HG02763 (cell line): Measurements from ENCODE around the gene UBE2J2.

Source experiments
- ATAC-seq: cut with Tn5 transposase; IDR thresholded peaks from one replicate; pipeline ENCODE4 v1.9.1; 2021; ENCODE audit warnings: mild to moderate bottlenecking, moderate library complexity; ENCODE audit not compliant: unreplicated experiment

Gene UBE2J2

GRCh38 chr1:1230656-1231399, 42.8 kb downstream of the UBE2J2 start:
- no peak for ATAC-seq

- no peak for ATAC-seq
Observed at GRCh38 chr1:1229770-1230169, 43.9 kb downstream of the UBE2J2 start.

- no peak for ATAC-seq
Observed at GRCh38 chr1:1228596-1229321, 44.9 kb downstream of the UBE2J2 start.

DNA sequence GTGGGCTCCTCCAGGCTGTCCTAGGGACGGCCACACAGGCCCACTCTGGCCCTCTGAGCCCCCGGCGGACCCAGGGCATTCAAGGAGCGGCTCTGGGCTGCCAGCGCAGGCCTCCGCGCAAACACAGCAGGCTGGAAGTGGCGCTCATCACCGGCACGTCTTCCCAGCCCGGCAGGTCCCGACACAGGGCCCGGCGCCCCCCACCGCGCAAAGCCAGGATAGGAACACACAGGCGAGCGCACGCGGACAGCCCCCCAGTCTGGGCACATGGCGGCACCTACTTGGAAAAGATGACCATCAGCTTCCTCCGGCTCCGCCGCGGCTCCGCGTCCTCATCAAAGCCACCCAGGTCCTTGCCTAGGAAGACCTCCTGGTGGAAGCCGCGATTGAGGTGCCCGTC, 45.5 kb downstream of the UBE2J2 start:
- no peak for ATAC-seq

GRCh38 chr1:1227386-1227785, 46.3 kb downstream of the UBE2J2 start:
- ATAC-seq: no peak

DNA sequence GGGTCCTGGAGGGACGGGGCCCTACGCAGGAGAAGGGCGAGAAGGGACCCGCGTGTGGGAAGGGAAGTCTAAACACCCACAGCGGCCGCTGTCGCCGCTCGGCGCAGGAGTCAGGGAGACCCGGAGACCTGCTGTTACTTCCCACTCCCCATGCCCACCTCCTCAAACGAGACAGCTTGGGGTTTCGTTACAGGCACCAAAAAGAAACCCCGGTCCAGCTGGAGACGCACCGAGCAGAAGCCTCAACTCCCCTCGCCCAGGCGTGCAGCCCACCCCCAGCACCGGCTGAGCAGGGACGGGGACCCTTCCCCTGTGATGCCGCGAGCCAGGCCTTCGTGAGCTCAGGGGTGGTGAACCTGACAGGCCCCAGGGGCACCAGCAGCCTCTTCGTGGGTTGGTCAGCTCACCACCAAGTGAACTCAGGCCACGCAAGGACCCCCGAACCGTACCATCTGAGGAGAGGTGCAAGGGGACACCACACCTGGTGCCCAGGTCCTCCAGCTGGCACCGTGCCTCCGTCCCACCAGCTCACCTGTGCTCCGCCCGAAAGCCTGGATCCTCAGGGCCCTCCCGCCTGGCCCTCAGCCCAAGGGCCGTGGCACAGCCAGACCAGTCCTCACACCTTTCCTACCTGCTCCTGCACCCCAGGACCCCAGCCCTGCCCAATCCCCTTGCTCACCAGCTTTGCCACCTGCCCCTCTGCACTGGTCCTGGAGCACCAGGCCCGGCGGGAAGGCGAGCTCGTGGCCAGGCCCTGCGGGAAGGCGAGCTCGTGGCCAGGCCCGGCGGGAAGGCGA, 46.9 kb downstream of the UBE2J2 start:
- no peak for ATAC-seq

DNA sequence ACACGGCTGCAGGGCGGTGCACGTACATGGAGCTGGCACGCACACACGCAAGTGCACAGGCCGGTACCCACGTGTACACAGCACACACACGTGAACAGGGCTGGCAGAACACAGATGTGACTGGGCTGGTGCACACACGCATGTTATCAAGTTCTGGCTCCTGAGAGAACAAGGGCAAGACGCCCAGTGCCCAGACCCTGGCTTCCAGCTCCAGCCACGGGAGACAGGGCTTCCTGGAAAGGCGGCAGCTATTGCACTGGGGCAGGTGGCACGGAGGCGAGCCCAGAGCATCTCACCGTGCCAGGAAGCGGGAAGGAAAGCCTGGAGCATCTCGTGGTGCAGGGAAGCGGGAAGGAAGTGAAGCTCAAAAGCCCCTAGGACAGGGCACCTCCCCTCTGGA, 47.7 kb downstream of the UBE2J2 start:
- ATAC-seq: no peak

GRCh38 chr1:1225238-1225845, 48.3 kb downstream of the UBE2J2 start:
- ATAC-seq: no peak

DNA sequence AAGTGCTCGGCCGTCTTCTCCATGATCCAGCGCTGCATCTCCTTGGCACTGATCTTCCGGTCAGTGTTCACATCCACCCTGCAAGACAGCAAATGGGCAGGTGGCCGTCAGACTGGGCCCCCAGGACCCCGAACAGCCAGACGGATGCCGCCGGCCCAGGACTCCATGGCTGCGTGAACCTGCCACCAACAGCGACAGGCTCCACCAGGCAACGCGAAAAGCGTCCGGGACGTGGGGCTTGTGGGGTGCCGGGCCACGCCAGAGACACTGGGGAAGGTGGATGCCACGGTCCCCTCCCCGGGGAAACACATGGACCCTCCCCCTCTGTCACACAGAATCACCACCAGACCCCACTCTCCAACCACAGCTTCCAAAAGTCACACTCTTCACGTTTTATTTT, 49.8 kb downstream of the UBE2J2 start:
- ATAC-seq: no peak

GRCh38 chr1:1223321-1223720, 50.3 kb downstream of the UBE2J2 start:
- ATAC-seq: no peak

- no peak for ATAC-seq
Observed at GRCh38 chr1:1222575-1223225, 51.0 kb downstream of the UBE2J2 start.

- ATAC-seq: no peak
Observed at GRCh38 chr1:1221887-1222574, 51.6 kb downstream of the UBE2J2 start.

- ATAC-seq: no peak
Observed at GRCh38 chr1:1220197-1220596, 53.5 kb downstream of the UBE2J2 start.

DNA sequence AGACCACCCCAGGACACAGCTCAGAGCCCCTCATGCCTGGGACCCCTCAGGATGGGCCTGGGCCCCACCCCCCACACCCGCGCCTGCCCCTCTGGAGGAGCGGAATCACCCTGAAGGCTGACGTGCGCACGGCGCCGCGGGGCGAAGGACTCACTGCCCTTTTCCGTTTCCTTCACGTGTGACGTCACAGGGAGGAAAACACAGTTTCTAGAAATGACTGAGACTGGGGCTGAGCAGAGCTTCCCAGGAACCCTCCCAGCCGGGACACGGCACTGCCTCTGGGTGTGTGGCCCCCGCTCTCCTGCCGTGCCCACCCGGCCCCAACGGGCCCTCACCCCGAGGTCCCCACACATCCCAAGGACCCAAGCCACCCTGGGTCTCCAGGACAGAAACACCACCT, 54.3 kb downstream of the UBE2J2 start:
- no peak for ATAC-seq

- ATAC-seq: no peak
Observed at GRCh38 chr1:1218524-1219200, 55.0 kb downstream of the UBE2J2 start.

DNA sequence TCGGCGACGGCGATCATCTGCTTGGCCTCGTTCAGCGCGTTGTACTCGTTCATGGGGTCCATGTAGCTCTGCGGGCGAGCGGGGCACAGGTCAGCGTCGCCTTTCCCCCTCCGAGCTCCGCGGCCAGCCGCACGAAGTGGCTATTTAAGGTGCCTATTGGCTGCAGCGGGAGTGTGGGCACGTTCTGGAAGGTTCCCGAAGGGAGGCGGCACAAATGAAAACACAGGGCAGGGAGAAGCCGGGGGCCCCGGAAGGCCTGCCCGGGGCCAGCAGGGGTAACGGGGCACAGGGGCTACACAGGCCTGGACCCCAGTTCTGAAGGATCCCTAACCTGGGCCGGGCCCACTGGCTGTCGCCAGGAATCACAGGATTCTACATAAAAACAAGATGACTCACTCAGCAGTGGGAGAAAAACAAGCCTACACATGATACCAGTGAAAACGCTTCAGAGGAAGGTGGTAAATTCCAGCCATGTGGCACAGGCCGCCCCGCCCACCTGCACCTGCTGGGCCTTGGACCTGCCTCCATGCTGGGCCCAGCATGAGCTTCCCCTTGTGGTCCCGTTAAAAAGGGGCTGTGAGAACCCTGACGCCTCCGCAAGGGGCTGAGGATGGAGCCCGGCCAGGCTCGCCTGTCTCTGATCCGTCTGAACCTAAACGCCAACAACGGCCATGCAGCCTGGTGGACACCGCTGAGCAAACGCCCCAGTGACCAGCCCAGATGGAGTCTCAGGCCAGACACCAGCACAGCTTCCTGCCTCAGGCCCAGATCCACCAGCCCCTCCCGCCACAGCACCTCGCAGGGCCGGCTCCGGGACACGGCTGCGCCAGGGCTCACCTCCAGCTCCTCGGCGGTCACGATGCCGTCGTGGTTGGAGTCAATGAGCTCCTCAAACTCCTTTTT, 55.8 kb downstream of the UBE2J2 start:
- ATAC-seq: no peak

DNA sequence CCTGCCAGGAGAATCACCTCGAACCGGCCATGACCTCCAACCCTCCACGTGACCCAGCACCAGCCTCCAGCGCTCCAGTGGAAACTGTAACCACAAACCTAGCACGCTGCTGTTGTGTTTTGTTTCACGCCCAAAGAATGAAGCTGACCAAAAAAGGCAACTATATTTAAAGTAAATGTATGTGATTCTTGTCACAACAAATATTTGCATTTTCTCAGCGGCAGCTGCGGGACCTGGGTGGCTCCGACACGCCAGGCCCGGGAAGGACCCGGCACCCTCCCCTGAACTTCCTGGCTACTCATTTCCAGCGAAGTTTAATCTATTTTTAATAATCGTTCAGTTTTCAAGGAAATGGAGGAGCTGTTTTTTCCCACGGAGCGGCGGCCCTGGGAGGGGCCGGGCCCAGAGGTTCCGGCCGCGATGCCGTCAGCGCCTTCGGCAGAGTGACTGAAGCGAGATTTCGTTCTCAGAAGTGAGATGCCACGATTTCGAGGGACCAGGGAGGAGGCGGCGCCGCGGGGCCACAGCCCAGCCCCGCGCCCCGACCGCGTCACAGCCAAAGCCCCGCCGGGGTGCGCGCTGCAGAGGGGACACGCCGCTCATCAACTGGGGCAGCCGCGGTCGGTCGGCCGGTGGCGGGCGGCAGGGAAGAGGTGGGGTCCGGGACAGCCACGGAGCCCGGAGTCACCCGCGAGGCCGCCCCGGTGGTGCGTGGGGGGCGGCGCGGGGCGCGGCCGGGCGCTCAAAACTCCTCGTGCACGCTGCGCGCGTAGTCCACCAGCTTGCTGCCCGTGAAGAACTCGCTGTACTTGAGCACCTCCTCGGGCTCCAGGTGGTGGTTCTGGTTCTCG, 56.7 kb downstream of the UBE2J2 start:
- ATAC-seq: no peak
